HG02678 (cell line): ENCODE results near the gene ANO2.
"Not testable (repeated sequence)": the region's sequence is repeated elsewhere in the genome, so short reads cannot be mapped to it uniquely, and the experiment has no call there.

Experiments
- ATAC-seq: cut with Tn5 transposase; IDR thresholded peaks from one replicate; pipeline ENCODE4 v1.9.1; 2021; ENCODE audit warnings: mild to moderate bottlenecking, moderate library complexity; ENCODE audit not compliant: unreplicated experiment

Gene ANO2

DNA sequence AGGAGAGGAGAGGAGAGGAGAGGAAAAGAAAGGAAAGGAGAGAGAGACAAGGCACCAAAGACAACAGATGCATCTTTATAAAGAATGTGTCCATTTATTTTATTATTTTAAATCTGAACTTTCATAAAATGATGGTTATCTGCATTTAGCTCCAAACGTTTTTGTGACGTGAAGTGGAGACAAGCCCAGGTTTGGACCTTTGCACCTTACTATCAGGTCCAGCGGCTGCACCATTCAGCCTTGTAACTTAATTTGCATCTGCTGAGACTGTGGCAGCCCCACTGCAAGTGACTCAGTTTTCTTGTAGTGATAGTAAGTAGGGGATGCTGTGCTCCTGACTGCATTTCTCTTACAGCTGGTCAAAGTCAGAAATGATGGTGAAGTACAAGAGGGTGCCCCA lies 382.5 kb downstream of the ANO2 start:
- ATAC-seq: no peak

- no peak for ATAC-seq
These were observed 383.2 kb downstream of the ANO2 start for GRCh38 chr12:5561846-5562245.

DNA sequence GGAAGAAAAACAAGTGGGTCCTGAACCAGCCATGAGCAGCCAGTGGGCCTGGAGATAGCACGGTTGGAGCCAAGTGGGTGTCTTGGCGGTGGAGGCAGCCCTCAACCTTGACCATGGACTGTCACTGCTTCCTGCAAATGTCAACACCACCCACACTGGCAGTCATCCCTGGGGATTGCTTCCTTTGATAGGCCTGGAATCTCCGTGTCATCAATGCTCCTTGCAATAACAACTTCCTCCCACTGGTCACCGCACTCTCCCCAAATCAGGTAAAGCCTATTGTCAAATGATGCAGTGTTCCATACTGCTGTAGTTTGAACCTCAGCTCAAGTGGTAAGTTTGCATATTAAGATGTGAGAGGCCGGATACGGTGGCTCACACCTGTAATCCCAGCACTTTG lies 384.0 kb downstream of the ANO2 start:
- no peak for ATAC-seq

DNA sequence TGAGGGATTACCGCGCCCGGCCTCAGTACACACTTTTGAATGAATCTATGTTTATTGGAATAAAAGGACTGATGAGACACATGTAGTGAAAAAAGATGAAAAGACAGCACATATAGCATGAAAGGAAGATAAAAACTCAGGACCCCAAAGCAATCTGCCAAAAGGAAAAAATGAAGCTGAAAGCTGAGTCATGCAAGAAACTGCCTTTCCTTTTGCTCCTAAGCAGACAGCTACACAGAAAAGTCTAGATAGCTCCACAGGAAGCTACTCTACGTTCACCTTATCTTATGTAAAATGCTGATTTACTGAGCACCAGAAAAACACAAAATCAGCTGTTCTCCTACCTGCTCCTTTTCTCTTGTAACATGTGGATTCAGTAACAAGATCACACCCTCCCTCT lies 384.8 kb downstream of the ANO2 start:
- no peak for ATAC-seq

DNA sequence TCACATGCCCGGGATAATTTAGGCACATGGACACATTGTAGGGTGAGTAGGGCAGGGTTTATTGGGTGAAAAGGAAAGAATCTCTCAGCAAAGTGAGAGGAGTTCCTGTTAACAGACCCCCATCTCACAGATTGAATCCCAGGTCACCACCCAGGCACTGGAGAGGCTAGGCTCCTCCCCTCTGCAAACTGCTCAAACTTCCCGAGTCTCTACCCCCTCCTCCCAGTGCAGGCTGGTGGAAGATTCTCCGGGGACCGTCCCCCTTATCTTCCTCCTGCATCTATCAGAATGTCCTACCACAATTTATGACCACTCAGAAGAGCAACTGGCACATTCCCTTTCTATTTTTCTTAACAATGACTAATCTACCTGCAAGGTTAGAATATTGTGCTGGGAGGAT lies 387.2 kb downstream of the ANO2 start:
- no peak for ATAC-seq

GRCh38 chr12:5556946-5557673 lies 387.9 kb downstream of the ANO2 start:
- ATAC-seq: no peak

GRCh38 chr12:5556033-5556614 lies 388.9 kb downstream of the ANO2 start:
- no peak for ATAC-seq

DNA sequence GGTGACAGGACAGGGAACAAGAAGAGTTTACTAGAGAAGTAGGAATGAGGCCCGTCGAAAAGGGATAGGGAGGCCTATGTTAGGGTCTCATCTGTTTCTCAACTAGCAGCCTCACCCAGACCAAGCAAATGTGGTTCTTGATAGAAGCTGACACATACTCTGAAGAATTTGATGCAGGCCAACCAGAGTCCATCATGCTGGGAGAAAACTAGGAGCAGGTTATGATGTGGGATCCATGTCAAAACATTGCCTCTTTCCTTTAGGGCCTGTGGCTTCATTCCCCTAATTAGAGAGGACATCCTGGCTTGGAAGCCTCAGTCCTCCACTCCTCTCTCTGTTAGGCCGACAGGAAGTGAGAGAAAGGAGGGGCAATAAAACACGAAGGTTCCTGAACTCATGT lies 390.3 kb downstream of the ANO2 start:
- no peak for ATAC-seq

DNA sequence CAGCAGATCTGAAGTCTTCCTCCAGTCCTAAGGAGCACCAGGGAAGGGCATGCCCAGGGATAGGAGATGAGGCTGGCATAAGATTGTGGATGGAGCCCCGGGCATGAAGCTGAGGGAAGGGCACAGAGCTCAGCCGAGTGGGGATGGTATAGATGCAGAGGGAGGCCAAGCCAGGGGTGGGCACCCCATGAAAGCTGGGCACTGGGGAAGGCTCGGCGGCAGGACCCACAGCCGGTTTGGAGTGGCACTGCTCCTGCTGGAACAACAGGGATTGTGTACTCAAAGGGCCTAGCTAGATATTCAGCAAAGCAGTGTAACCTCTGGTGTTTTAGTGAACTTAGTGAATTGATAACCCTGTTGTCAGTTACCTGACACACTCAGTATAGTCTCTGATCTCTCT lies 396.0 kb downstream of the ANO2 start:
- no peak for ATAC-seq

DNA sequence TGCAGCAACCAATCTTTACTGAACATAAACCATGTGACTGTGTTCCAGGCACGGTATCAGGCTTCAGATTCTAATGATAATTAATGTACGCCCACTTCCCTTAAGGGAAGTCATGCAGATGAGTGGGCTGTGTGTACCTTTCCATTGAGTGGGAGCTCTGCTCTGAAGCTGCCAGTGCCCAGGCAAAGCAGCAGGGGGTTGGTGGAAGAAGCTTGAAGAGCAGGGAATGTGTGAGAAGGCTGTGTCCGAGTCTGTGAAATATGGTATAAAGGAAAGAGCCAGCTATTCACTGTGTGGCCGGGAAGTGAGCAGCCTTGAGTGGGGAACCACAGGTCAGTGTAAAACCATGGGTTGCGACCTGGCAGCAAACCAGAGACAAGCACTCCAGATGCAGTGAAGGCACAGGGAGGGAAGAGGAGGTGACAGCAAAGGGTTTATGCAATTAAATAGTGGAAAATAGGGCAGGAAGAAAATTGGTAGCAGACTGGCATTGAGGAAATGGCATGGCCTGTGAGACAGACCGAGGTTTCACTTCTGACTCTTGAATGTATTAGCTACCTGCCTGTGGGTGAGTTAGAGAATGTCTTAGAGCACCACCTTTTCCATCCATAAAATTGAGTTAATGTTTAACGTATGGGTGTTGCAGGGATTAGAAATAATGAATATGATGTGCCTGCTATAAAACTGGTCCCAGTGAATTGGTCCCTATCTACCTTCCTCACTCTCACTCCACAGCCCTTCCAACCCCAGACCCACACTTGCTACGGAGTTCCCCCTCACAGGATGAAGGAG lies 396.7 kb downstream of the ANO2 start:
- no peak for ATAC-seq

GRCh38 chr12:5546616-5547015 lies 398.4 kb downstream of the ANO2 start:
- no peak for ATAC-seq

- ATAC-seq: no peak
These were observed 407.3 kb downstream of the ANO2 start for GRCh38 chr12:5537771-5538170.

- ATAC-seq: not testable (repeated sequence)
These were observed 407.9 kb downstream of the ANO2 start for GRCh38 chr12:5537026-5537615.

DNA sequence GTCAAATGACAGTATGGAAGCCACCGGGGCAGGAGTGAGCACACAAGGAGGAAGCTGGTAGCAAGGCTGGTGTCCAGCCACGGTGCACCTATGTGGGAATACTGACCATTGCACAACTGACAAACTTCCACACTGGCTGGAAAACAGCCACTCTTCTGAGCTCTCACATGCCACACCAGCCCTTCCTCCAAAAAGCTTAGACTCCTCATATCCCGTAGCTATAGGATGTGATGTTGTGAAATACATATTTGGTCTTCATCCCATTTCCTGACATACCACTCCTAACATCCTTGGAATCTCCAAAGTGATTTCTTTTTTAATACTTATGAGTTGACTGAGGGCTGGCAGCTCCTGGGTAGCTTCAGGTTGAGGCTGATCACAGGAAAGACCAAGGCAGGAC lies 409.5 kb downstream of the ANO2 start:
- no peak for ATAC-seq

- no peak for ATAC-seq
These were observed 410.4 kb downstream of the ANO2 start for GRCh38 chr12:5534426-5535199.

- ATAC-seq: no peak
These were observed 411.7 kb downstream of the ANO2 start for GRCh38 chr12:5533368-5533767.

GRCh38 chr12:5525783-5526367 lies 419.2 kb downstream of the ANO2 start:
- ATAC-seq: no peak

DNA sequence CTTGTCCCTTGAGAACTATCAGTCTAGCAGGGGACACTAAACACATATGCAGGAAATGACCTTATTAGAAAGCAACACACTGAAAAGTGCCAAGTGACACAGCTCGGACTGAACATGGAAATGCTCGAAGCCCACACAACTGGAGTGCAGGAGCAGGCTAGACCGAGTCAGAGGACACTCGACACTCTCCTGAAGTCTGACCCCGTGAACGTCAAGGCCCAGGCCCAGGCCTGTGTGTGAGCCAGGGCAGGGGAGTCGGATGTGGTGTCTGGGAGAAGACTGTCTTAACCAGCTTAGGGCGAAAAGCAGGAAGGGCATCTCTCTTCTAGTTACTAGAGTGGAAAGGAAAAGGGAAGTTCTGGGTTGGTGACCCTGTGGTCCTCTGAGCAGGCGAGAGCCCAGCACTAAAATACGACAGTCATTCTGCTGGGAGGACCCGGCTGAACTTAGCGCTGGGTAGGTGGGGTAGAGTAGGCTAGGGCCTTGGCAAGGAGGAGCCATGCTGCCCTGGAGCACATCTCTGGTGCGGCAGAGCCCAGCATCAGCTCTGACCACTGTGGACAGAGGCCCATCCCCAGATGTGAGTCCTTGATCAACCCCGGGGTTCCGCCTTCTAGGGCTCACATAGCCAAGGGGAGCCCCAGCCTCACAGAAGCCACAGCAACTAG lies 420.2 kb downstream of the ANO2 start:
- no peak for ATAC-seq

DNA sequence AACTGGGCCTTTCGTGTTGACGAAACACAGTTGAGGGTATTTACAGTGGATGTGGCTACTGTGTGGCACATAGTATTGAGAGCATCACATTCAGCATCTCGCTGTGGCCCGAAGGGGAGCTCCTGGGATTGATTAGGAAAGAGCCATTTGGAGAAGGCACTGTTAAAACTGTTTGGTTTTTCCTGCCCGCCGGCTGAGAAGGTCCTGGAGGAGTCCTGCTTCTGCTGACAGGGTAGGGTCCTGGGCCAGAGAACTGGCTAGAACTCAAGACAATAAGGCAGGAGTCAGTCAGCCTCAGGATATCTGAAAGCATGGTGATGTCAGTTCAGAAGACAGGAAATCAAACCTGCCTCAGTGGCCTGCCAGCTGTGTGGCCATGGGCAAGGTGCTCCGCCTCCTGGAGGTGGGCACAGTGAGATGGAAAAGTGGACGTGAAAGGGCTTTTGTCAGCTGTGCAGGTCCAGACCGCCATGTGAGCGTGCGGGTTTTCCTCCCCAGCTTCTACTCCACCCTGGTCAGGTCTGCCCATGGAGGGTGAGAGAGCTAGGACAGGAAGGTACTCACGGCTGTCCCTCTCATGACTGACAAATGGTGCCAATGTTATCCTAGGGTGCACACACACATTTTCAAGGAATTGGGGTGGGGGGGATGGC lies 420.8 kb downstream of the ANO2 start:
- ATAC-seq: no peak
